HepG2 (cell line): Measurements from ENCODE around the gene STK25. TPM values are rescaled to one million over a fixed set of nuclear protein-coding genes. Genes with fewer than 3 reads are reported as not detected.

Source experiments
- HNF4G ChIP-seq, 2 experiments: sonication (generic) in 1 of 2; formaldehyde crosslinking in 1 of 2; IDR thresholded peaks; 2 replicates each; pipeline versions ENCODE4 v1.4.0 to v1.6.1; 2011 to 2020; ENCODE audit warnings: borderline replicate concordance in 2 of 2, low read depth in 2 of 2, mild to moderate bottlenecking in 2 of 2, low read length in 1 of 2, missing genetic modification reagents in 1 of 2, moderate library complexity in 1 of 2
- HOXD1 ChIP-seq: sonication (generic); formaldehyde crosslinking; IDR thresholded peaks from 2 replicates; pipeline ENCODE4 v1.5.0; 2020; ENCODE audit warnings: missing genetic modification reagents
- NAIF1 ChIP-seq: sonication (generic); formaldehyde crosslinking; IDR thresholded peaks from 2 replicates; pipeline ENCODE4 v1.5.0; 2020; ENCODE audit warnings: mild to moderate bottlenecking, missing genetic modification reagents, borderline replicate concordance
- TCF12 ChIP-seq, 2 experiments: fragments of 450-650 bp in 1 of 2; sonication (generic) in 1 of 2; formaldehyde crosslinking in 1 of 2; IDR thresholded peaks; 2 replicates each; pipeline versions ENCODE4 v1.6.1 to v1.8.0; 2017 to 2022; ENCODE audit warnings: antibody characterized with exemption in 1 of 2, mild to moderate bottlenecking in 1 of 2, missing genetic modification reagents in 1 of 2, moderate library complexity in 1 of 2
- ZNF530 ChIP-seq: sonication (generic); formaldehyde crosslinking; IDR thresholded peaks from 2 replicates; pipeline ENCODE4 v1.5.0; 2020; ENCODE audit warnings: low read depth, mild to moderate bottlenecking, missing genetic modification reagents
- polyA plus RNA-seq, 8 experiments: library from polyadenylated mRNA; depleted of rRNA in 3 of 8; stranded (reverse) in 7 of 8; unstranded in 1 of 8; fragments of >200 nt; fragmentation: Illumina TruSeq in 4 of 8; extraction: Trizol in 4 of 8; gene quantifications; 2 replicates each; pipeline versions ENCODE4 v1.2.1 to v1.2.3, GENCODE V29; 2011 to 2016; ENCODE audit warnings: low read depth in 4 of 8, missing spikeins in 1 of 8, mixed read lengths in 1 of 8; ENCODE audit not compliant: insufficient read depth in 1 of 8
- total RNA-seq, 5 experiments: library from RNA; depleted of rRNA; stranded (reverse); fragments of >200 nt; fragmentation: Illumina TruSeq; extraction: Trizol; gene quantifications; 2 replicates each; pipeline ENCODE4 v1.2.3, GENCODE V29; 2016; ENCODE audit warnings: low read depth in 1 of 5
- TF ChIP-seq, protein P1 (sequence below): sonication (generic); formaldehyde crosslinking; IDR thresholded peaks from 2 replicates; pipeline ENCODE4 v1.9.0; 2021; ENCODE audit warnings: missing genetic modification reagents, borderline replicate concordance
- TF ChIP-seq, protein P2 (sequence below): sonication (generic); formaldehyde crosslinking; IDR thresholded peaks from 2 replicates; pipeline ENCODE4 v1.5.0; 2020; ENCODE audit warnings: mild to moderate bottlenecking, missing genetic modification reagents, borderline replicate concordance
- TF ChIP-seq, protein P3 (sequence below): IDR thresholded peaks from 2 replicates; pipeline ENCODE4 v1.6.1; 2016; ENCODE audit warnings: low read depth, control low read depth

The STK25 gene
- total and polyA plus RNA-seq, 2 of the 13 experiments (the other 11 are each of a cell fraction or from before 2014, with no cell fraction given): 177 to 481 TPM

DNA sequence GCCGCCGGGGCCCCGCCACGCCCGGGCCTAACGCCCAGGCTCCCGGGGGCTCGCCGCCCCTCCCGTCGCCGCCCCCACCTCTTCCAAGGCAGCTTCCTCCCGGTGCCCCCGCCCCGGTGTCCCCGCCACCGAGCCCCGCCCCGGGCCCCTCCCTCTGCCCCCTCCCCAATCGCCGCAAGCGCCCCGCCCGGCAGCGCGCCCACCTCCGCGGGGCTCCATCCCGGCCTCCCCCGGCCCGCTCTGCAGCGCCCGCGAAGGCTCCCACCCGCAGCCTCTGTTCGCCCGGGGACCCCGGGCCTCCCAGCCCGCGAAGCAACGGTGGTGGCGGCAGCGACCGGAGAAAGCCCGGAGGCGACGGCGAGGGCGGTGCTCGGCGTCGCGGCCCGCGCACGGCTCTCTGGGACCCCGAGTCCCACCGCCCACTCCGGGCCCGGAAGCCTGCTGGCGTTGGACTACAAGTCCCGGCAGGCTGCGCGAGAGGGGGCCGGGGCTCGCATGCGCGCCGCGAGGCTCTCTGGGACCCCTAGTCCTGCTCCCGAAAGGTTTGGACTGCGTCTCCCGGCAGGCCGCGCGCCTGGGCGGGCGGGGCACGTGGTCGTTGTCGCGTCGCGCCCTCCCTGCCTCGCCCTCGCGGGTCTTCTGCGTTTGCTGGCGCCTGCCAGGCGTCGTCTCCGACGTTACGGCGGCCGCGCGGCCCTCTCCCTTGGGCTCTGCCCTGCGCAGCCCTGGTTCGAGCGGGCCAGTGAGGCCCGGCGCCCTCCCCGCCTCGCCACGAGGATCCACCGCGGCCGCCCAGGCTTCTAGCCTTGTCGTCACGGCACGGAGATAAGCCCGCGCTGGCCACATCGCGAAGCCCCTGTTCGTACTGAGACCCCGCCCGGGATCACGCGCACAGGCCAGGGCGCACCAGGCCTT lies at the start of gene STK25 (continued):
- TF ChIP-seq, protein P1, sequence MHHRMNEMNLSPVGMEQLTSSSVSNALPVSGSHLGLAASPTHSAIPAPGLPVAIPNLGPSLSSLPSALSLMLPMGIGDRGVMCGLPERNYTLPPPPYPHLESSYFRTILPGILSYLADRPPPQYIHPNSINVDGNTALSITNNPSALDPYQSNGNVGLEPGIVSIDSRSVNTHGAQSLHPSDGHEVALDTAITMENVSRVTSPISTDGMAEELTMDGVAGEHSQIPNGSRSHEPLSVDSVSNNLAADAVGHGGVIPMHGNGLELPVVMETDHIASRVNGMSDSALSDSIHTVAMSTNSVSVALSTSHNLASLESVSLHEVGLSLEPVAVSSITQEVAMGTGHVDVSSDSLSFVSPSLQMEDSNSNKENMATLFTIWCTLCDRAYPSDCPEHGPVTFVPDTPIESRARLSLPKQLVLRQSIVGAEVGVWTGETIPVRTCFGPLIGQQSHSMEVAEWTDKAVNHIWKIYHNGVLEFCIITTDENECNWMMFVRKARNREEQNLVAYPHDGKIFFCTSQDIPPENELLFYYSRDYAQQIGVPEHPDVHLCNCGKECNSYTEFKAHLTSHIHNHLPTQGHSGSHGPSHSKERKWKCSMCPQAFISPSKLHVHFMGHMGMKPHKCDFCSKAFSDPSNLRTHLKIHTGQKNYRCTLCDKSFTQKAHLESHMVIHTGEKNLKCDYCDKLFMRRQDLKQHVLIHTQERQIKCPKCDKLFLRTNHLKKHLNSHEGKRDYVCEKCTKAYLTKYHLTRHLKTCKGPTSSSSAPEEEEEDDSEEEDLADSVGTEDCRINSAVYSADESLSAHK (CRISPR knock-in tag): peak; percentile 88; the same call in 1 of the 2 replicates
- no peak for TF ChIP-seq HNF4G (IDR thresholded peaks at IDR 0.05; ENCODE audit: borderline replicate concordance, low read depth, low read length)
- TF ChIP-seq HNF4G (CRISPR knock-in tag; IDR thresholded peaks at IDR 0.05; ENCODE audit: borderline replicate concordance, low read depth): no peak; the same call in none of the 2 replicates
- TF ChIP-seq, protein P2, sequence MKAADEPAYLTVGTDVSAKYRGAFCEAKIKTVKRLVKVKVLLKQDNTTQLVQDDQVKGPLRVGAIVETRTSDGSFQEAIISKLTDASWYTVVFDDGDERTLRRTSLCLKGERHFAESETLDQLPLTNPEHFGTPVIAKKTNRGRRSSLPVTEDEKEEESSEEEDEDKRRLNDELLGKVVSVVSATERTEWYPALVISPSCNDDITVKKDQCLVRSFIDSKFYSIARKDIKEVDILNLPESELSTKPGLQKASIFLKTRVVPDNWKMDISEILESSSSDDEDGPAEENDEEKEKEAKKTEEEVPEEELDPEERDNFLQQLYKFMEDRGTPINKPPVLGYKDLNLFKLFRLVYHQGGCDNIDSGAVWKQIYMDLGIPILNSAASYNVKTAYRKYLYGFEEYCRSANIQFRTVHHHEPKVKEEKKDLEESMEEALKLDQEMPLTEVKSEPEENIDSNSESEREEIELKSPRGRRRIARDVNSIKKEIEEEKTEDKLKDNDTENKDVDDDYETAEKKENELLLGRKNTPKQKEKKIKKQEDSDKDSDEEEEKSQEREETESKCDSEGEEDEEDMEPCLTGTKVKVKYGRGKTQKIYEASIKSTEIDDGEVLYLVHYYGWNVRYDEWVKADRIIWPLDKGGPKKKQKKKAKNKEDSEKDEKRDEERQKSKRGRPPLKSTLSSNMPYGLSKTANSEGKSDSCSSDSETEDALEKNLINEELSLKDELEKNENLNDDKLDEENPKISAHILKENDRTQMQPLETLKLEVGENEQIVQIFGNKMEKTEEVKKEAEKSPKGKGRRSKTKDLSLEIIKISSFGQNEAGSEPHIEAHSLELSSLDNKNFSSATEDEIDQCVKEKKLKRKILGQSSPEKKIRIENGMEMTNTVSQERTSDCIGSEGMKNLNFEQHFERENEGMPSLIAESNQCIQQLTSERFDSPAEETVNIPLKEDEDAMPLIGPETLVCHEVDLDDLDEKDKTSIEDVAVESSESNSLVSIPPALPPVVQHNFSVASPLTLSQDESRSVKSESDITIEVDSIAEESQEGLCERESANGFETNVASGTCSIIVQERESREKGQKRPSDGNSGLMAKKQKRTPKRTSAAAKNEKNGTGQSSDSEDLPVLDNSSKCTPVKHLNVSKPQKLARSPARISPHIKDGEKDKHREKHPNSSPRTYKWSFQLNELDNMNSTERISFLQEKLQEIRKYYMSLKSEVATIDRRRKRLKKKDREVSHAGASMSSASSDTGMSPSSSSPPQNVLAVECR (CRISPR knock-in tag): peak; percentile 74
- TF ChIP-seq, protein P3, sequence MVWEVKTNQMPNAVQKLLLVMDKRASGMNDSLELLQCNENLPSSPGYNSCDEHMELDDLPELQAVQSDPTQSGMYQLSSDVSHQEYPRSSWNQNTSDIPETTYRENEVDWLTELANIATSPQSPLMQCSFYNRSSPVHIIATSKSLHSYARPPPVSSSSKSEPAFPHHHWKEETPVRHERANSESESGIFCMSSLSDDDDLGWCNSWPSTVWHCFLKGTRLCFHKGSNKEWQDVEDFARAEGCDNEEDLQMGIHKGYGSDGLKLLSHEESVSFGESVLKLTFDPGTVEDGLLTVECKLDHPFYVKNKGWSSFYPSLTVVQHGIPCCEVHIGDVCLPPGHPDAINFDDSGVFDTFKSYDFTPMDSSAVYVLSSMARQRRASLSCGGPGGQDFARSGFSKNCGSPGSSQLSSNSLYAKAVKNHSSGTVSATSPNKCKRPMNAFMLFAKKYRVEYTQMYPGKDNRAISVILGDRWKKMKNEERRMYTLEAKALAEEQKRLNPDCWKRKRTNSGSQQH (CRISPR knock-in tag): peak; percentile 94
- peak; percentile 64; the same call in 1 of the 2 replicates for TF ChIP-seq NAIF1 (CRISPR knock-in tag)
- no peak for TF ChIP-seq ZNF530 (CRISPR knock-in tag)
- peak; percentile 97 for TF ChIP-seq HOXD1 (CRISPR knock-in tag)
- TF ChIP-seq TCF12 (IDR thresholded peaks at IDR 0.05): no peak
- peak; percentile 96 for TF ChIP-seq TCF12 (CRISPR knock-in tag; IDR thresholded peaks at IDR 0.05)
